Measurements from ENCODE around the gene MEF2A.

Gene MEF2A

GRCh38 chr15:99606646-99607045, 40.9 kb downstream of the MEF2A start:
- no peak for DNase-seq

- DNase-seq, result no peak
Measured at GRCh38 chr15:99613481-99613880, 47.7 kb downstream of the MEF2A start.

DNA sequence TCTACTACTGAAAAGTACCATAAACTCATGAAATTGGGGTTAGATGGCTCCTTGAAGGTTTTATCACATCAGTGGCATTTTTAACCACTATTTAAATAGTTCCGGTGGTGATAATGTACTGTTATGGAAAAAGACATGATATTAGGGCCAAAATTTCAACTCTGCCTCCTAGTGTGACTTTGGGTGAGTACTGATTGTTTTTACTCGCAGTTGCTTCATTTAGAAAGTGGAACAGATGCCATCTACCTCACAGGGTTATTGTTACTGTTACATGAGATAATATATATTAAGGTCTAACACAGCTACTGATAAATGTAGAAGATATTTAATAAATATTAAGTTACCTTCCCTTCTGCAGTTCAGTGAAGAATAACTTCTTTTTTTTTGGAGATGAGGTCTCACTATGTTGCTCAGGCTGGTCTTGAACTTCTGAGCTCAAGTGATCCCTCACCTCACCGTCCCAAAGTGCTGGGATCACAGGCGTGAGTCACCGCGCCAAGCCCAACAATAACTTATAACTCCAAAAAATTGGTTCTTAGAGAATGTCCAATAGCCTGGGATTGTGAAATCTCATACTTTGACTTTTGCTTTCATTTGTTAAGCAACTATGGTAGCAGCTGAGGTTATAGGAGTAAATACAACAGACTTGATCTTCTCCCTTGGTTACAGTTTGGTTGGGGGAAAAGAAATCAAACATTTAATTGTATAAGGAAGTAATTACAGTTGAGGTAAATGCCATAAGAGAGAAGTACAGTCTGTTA, 48.3 kb downstream of the MEF2A start:
- DNase-seq, result no peak

- DNase-seq, result no peak
Measured at GRCh38 chr15:99614749-99615288, 49.0 kb downstream of the MEF2A start.

- DNase-seq, result no peak
Measured at GRCh38 chr15:99615460-99615859, 49.7 kb downstream of the MEF2A start.

GRCh38 chr15:99616129-99616528, 50.3 kb downstream of the MEF2A start:
- no peak for DNase-seq

- DNase-seq, result no peak
Measured at GRCh38 chr15:99616773-99617342, 51.1 kb downstream of the MEF2A start.

DNA sequence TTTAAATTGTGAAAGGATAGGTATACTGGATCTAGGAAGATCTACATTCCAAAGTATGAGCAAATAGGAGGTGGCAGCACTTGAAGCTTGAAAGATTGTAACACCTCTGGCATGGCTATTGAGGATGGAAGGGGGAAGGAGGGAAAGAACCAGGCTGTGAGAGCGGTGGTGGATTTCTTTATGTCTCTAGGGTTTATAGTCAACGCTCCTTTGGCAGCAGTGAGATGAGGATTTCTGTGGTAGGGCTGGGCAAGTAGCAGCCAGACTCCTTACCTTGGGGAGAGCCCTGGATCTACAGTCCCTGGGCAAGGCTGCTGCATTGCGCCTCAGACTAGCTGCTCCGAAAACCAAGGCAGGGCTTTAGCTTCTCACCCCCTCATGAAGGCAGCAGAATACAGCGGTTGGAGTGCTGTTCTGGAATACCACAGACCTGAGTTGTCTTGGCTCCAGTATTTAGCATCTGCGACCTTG, 53.2 kb downstream of the MEF2A start:
- no peak for DNase-seq

- DNase-seq, result no peak
Measured at GRCh38 chr15:99619712-99620111, 53.9 kb downstream of the MEF2A start.

- DNase-seq, result no peak
Measured at GRCh38 chr15:99620178-99620577, 54.4 kb downstream of the MEF2A start.

DNA sequence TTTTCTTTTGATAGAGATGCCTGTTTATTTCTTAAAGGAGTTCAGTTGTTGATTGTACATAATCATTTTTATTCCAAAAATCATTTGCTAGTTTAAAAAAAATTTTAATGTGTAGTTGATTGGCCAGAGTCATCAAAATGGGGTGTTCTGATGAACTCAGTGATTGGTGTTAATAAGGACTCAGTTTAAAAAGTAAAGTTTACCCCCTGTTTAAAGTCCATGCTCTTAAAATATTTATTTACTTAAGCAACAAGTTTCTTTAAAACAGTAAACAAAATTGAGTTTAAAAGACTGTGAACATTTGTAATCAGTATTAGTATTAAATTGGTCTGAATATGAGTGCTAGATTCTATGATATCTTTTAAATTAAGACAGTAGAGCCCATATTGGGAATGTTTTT, 56.0 kb downstream of the MEF2A start:
- no peak for DNase-seq

- no peak for DNase-seq
Measured at GRCh38 chr15:99628374-99629001, 62.7 kb downstream of the MEF2A start.

- DNase-seq, result no peak
Measured at GRCh38 chr15:99630607-99631131, 64.9 kb downstream of the MEF2A start.

DNA sequence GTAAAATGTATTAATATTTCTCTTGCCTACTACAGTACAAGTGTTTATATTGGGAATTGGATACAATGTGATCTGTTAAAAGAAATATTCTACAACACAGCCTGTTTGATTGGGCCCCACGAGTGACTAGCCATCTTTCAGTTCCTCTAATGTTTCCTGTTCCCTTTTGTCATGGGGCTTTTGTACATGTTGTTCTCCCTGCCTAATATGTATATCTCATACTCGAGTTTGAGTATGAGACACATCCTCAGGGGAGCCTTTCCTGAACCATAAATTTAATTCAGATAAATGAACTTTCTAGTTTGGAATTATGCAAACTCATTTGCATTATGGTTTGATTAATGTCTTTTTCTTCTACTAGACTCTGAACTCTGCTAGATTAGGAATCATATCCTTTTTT, 65.5 kb downstream of the MEF2A start:
- DNase-seq, result no peak

DNA sequence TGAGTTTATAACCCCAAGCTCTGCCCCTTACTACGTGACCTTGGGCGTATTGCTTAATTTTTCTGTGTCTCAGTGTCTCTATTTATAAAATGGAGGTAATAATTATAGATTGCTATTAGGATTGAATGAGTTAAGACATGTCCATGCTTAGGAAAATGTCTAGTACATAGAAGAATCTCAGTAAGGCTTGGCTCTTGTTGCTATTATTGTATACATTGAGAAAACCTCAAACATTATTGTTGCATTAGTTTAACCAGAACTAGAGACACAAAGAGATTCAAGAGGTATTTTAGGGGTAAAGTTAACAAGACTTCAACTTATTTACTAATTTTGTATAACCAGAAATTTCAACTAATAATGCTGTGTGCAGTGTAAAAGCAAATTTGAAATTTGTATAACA, 66.7 kb downstream of the MEF2A start:
- no peak for DNase-seq

- no peak for DNase-seq
Measured at GRCh38 chr15:99633655-99634054, 67.9 kb downstream of the MEF2A start.

- DNase-seq, result no peak
Measured at GRCh38 chr15:99634576-99634975, 68.8 kb downstream of the MEF2A start.

DNA sequence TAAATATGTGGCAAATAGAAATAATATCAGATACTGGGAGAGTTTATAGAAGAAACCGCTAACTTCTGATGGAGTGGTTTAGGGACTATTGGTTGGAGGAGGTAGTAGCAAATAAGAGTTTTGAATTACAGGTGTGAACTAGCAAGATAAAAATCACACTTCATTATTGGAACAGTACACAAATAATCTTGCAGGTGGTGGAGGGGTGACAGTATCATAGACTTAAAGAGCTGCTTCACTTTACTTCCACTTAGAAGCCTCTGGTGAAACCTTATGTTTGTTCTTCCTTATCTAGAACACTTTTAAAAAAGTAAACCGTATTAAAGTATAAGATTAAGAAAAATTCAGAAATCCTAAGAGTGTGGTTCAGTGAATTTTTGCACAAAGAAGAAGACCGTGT, 69.4 kb downstream of the MEF2A start:
- no peak for DNase-seq

- no peak for DNase-seq
Measured at GRCh38 chr15:99635794-99636193, 70.0 kb downstream of the MEF2A start.

GRCh38 chr15:99644913-99645542, 79.2 kb downstream of the MEF2A start:
- no peak for DNase-seq

GRCh38 chr15:99645543-99645935, 79.8 kb downstream of the MEF2A start:
- DNase-seq, result no peak

DNA sequence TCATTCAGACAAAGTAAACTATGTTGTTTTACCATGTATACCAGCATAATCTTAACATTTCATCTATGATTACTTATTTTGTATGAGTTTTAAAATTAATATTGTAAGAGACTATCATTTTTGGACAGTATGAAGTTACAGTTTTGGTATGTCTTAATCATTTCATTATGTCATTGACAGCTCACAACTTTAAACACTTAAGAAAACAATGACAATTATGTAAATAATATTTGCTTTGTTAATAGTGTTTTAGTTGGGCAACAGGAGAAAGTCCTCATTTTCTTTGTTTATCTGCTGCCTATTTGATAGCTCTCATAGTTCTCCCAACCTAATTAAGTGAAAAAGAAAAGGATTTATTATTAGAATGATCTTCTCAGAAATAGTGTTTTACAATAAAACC, 80.2 kb downstream of the MEF2A start:
- no peak for DNase-seq

All from stimulated activated CD4-positive, alpha-beta T cell treated with anti-CD3 and anti-CD28 coated beads, Interleukin-4, amount 100 ng/mL, for 24 hours (primary cell).